ENCODE data around the gene BANF2.

Gene BANF2

DNA sequence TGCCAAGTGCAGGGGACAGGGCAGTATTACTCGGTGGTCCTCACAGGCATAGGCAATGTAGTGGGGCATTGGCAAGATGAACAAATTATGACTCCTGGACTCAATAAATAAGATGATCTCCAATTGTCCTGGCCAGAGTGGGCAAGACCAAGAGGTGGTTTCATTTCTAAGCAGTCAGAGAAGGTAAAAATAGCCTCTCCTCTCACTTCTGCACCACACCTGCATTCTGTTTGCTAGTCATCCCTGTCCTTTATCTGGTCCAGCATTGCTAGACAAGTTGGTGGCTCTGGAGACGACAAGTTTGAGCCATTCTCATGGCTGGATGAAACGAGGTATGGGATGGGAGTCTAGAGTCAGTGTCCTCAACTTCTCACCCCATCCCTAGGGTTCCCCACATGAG is 83.0 kb downstream of the BANF2 start:
- TF ChIP-seq, protein P1, sequence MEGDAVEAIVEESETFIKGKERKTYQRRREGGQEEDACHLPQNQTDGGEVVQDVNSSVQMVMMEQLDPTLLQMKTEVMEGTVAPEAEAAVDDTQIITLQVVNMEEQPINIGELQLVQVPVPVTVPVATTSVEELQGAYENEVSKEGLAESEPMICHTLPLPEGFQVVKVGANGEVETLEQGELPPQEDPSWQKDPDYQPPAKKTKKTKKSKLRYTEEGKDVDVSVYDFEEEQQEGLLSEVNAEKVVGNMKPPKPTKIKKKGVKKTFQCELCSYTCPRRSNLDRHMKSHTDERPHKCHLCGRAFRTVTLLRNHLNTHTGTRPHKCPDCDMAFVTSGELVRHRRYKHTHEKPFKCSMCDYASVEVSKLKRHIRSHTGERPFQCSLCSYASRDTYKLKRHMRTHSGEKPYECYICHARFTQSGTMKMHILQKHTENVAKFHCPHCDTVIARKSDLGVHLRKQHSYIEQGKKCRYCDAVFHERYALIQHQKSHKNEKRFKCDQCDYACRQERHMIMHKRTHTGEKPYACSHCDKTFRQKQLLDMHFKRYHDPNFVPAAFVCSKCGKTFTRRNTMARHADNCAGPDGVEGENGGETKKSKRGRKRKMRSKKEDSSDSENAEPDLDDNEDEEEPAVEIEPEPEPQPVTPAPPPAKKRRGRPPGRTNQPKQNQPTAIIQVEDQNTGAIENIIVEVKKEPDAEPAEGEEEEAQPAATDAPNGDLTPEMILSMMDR (conservative IDR thresholded peaks at IDR 0.05; ENCODE audit: low read depth, low read length) = no peak
- H3K4me3 ChIP-seq (ENCODE audit: low read depth, low read length) = no peak overlapping the region
- no peak for DNase-seq (ENCODE audit: low read depth)

DNA sequence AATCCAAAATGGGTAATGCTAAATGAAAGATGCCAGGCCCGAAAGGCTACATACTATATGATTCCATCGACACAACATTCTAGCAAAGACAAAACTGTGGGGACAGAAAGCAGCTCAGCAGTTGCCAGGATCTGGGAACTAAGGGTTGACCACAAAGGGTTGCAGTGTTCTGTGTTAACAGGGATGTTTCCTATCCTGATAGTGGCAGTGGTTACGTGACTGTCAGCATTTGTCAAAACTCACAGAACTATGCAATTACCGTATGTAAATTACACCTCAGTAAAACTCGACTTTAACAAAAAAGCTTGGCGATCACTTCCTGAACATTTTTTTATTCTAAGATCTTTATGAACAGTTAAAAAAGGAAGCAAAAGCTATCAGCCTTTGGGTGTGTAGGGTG is 83.9 kb downstream of the BANF2 start:
- no peak overlapping the region for H3K4me3 ChIP-seq (ENCODE audit: low read depth, low read length)
- DNase-seq (ENCODE audit: low read depth) = no peak
- TF ChIP-seq, protein P1 (conservative IDR thresholded peaks at IDR 0.05; ENCODE audit: low read depth, low read length) = no peak

DNA sequence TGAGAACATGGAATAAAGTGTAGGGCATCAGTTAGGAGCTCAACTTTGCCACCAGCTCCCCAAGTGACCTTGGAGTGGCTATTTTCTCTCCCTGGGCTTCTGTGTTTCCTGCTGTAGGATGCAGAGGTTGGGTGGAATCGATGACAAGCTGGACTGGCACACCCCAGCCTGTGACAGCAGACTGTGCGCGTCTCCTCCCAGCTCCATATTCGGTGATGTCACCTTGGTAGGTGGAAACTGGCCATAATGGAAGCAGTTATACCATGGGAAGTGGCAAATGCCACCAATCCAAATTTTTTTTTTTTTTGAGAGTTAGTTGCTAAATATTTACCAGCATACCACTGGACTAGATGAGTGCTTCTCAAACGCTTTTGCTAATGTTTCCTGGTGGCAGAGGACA is 85.2 kb downstream of the BANF2 start:
- no peak for DNase-seq (ENCODE audit: low read depth)
- TF ChIP-seq, protein P1 (conservative IDR thresholded peaks at IDR 0.05; ENCODE audit: low read depth, low read length) = no peak
- no peak overlapping the region for H3K4me3 ChIP-seq (ENCODE audit: low read depth, low read length)

Measured in choroid plexus epithelial cell (primary cell).